Measurements from ENCODE around the gene SUV39H2.
"Not testable (repeated sequence)": the region's sequence is repeated elsewhere in the genome, so short reads cannot be mapped to it uniquely, and the experiment has no call there.

SUV39H2 gene

GRCh38 chr10:14878266-14879123, at the start of gene SUV39H2:
TSS of gene SUV39H2 (plus strand) at chr10:14878866. CDS start at chr10:14878889, 23 bp downstream.
- peak; percentile 96 for DNase-seq

GRCh38 chr10:14833106-14833505, 45.6 kb upstream of the SUV39H2 start:
- no peak for DNase-seq

- peak; percentile 38 for DNase-seq
Observed at GRCh38 chr10:14836208-14836607, 42.5 kb upstream of the SUV39H2 start.

GRCh38 chr10:14837003-14837756, 41.5 kb upstream of the SUV39H2 start:
- DNase-seq, result no peak

- DNase-seq, result peak; percentile 99
Observed at GRCh38 chr10:14837757-14838581, 40.7 kb upstream of the SUV39H2 start, which contains the start of the genes CDNF, HSPA14 and MSANTD7. TSS of gene CDNF (minus strand) at chr10:14838037. CDS start at chr10:14837946, 91 bp downstream. TSS of gene HSPA14 (plus strand) at chr10:14838306. CDS start at chr10:14838403, 97 bp downstream. TSS of gene MSANTD7 (plus strand) at chr10:14838306. CDS start at chr10:14842285, 3,979 bp downstream.

- no peak for DNase-seq
Observed at GRCh38 chr10:14838582-14839304, 39.9 kb upstream of the SUV39H2 start.

GRCh38 chr10:14839305-14839695, 39.4 kb upstream of the SUV39H2 start:
- no peak for DNase-seq

- no peak for DNase-seq
Observed at GRCh38 chr10:14840178-14840577, 38.5 kb upstream of the SUV39H2 start.

- no peak for DNase-seq
Observed at GRCh38 chr10:14843327-14843988, 35.2 kb upstream of the SUV39H2 start.

- no peak for DNase-seq
Observed at GRCh38 chr10:14844948-14845347, 33.7 kb upstream of the SUV39H2 start.

- DNase-seq, result no peak
Observed at GRCh38 chr10:14852236-14852635, 26.4 kb upstream of the SUV39H2 start.

- no peak for DNase-seq
Observed at GRCh38 chr10:14855453-14855852, 23.2 kb upstream of the SUV39H2 start.

GRCh38 chr10:14858338-14858960, 20.2 kb upstream of the SUV39H2 start:
- DNase-seq, result no peak

- no peak for DNase-seq
Observed at GRCh38 chr10:14859043-14859442, 19.6 kb upstream of the SUV39H2 start.

GRCh38 chr10:14859775-14860174, 18.9 kb upstream of the SUV39H2 start:
- no peak for DNase-seq

- no peak for DNase-seq
Observed at GRCh38 chr10:14860791-14861190, 17.9 kb upstream of the SUV39H2 start.

- DNase-seq, result not testable (repeated sequence)
Observed at GRCh38 chr10:14864466-14864865, 14.2 kb upstream of the SUV39H2 start.

GRCh38 chr10:14864871-14865270, 13.8 kb upstream of the SUV39H2 start:
- DNase-seq, result not testable (repeated sequence)

- peak; percentile 65 for DNase-seq
Observed at GRCh38 chr10:14873090-14873760, 5.4 kb upstream of the SUV39H2 start.

- DNase-seq, result no peak
Observed at GRCh38 chr10:14875941-14876340, 2.7 kb upstream of the SUV39H2 start.

All from fibroblast of upper back skin (primary cell).